SKM-1 treated with dmso at 0.1 percent for 144 hours (cell line): Measurements from ENCODE around the gene JUN.
A peak's percentile ranks its signal among the peaks of the same experiment; 100 is the strongest.

ENCODE experiments used
- DNase-seq: peaks from one replicate; lab custom pipeline; 2025; ENCODE audit not compliant: unreplicated experiment; lab: John Stamatoyannopoulos, UW

JUN gene

DNA sequence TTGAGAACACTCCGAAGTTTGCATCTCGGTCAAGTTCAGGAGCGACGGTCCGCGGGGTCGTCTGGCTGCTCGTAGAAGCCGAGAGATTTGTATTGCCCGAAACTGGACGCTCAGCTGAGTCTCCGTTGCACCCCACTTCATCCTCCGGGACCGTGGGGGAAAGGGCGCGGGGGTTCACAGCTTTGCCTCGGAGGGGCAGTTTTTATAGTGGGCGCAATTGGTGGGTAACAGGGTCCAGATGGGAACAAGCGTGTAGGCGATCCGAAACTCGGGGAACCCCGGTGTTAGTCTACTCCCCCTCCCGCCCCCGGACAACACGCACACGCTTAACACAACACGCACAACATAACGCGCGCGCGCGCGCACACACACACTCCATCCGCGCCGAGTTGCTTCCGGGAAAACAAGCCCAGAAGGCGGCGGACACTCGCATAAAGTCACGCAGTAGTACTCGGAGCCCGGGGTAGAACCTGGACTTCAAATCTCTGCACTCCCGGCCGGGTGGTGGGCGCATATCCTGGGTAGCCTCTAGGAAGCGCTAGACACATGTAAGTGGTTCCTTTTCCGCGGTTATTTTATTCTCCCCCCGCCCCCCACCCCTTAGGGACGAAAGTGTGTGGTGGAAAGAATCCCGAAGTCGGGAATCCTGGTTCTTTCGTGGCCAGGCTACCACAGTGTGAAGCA lies 1.1 kb upstream of the JUN start:
- DNase-seq, result peak; percentile 67

DNA sequence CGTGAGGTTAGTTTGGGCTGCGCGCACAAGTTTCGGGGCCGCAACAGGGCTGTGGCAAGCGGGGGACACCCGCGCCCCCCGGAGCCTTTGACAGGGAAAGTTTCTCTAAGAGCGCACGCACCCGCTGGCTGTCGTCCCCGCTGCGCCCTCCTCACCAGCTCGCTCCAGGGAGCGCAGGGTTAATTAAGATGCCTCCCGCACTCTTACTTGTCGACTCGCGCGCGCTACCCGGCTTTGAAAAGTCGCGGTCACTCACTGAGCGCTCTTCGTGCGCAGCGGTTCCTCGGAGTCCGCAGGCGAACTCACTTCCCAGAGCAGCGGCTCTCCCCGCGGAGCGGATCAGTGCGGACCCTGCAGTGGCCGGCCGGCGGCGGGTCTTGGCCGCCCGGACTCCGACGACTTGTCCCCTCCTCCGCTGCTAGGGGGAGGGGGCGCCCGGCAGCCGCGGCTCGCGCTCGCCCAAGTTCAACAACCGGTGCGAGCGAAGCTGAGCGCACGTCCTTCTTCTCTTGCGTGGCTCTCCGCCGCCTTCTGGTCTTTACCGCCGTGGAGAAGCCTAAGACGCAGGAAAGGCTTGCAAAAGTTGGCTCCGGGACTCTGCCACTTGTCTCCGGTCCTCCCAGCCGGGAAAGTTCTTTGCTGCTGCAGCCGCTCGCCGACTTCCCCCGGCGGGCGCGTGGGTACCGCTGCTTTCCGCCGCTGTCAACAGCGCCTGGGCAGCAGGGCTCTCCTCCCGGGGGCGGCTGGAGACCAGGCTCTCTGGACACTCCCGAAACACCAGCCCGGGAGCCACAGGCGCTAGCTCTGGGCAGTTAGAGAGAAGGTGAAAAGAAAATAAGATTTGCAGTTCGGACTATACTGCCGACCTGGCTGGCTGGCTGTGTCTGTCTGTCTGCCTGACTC lies 506 bp downstream of the JUN start:
- DNase-seq, result peak; percentile 42

DNA sequence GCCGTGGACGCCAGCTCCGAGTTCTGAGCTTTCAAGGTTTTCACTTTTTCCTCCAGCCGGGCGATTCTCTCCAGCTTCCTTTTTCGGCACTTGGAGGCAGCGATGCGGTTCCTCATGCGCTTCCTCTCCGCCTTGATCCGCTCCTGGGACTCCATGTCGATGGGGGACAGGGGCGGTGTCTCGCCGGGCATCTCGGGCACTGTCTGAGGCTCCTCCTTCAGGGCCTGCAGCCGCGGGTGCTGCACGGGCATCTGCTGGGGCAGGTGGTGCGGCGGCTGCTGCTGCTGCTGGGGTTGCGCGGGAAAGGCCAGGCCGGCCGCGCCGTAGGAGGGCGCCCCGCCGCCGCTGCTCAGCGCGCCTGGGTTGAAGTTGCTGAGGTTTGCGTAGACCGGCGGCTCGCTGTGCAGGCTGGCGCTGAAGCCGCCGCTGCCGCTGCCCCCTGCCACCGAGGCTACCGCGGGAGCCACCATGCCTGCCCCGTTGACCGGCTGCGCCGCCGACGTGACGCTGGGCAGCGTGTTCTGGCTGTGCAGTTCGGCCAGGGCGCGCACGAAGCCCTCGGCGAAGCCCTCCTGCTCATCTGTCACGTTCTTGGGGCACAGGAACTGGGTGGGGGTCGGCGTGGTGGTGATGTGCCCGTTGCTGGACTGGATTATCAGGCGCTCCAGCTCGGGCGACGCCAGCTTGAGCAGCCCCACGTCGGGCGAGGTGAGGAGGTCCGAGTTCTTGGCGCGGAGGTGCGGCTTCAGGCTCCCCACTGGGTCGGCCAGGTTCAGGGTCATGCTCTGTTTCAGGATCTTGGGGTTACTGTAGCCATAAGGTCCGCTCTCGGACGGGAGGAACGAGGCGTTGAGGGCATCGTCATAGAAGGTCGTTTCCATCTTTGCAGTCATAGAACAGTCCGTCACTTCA lies 1.4 kb downstream of the JUN start:
- peak; percentile 56 for DNase-seq

DNA sequence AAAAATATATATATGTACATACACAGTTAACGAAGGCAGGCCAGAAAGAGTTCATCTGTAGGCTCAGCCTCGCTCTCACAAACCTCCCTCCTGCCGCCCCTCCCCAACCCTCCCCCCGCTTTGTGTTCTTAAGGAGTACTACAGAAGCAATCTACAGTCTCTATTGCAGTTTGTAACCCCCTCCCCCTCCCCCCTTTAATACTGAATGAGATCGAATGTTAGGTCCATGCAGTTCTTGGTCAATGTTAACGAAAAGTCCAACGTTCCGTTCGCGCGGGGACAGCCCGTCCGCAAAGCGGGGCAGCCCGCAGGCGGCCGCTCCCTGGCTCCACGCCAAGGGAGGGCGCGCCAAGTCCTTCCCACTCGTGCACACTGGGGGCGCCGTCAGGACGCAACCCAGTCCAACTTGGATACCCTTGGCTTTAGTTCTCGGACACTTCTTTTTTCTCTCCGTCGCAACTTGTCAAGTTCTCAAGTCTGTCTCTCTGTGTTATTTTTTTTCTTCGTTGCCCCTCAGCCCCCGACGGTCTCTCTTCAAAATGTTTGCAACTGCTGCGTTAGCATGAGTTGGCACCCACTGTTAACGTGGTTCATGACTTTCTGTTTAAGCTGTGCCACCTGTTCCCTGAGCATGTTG lies 2.2 kb downstream of the JUN start:
- DNase-seq, result peak; percentile 39

DNA sequence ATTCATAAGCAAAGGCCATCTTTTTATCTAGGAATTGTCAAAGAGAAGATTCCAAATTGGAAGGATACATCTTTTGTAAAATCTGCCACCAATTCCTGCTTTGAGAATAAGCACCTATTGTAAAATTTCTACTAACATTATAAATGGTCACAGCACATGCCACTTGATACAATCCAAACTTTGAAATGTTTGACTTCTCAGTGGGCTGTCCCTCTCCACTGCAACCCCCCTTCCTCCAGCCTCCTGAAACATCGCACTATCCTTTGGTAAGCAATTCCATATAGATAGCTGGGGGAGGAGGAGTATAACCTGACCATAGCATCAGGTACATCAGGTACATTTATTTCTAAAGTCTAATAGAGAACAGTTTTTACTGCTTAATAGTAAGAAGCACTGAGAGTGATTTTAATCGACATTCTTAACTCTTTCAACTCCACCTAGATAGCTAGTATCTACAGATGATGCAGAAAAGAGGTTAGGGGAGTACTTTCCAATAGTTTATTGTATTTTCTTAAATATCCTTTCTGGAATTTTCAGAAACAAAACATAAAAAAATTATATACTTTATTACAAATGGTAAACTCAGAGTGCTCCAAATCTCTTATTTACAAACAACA lies 2.9 kb downstream of the JUN start:
- DNase-seq, result no peak

DNA sequence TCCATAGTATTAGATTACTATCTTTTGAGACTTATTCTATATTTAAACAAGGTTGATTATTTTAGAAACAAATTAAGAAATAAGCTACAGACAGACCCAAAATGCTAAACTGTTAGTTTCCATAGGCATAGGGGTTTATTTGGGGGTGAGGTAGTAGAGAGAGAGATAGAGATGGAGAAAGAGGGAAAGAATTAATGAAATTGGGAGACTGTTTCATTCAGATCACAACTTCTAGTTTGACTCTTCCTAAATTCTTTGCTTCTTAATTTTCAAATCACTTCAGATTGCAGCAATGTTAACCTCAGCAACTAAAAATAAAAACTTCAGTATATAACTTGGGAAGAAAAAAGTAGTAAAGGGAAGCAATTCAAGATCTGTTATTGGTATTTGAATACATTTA lies 3.4 kb downstream of the JUN start:
- DNase-seq, result no peak

DNA sequence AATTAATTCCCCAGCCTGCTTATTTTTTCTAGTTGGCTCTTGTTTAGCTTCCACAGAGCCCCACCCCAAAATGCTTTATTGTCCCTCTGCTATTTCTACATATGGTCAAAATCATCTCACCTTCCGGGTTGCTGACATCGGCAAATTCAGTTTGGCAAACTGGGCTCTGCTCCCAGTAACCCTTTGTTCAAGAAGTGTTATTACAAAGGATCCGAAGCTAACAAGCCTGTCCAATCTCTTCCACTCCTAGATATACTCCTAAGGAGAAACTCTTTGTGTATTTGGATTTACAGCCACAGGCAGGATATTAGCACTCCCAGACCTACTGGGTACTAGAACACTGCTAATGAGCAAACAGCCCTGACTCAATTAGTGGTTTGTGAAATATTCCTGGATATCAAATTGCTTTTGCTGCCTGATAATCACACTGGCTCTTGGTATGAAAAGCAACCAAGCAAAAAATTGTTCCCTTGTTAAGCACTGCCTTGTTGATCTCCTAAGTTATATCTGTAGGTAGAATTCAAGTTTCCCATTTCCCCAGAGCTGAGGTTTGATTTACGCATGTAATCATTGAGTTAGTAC lies 4.0 kb downstream of the JUN start:
- DNase-seq, result no peak

DNA sequence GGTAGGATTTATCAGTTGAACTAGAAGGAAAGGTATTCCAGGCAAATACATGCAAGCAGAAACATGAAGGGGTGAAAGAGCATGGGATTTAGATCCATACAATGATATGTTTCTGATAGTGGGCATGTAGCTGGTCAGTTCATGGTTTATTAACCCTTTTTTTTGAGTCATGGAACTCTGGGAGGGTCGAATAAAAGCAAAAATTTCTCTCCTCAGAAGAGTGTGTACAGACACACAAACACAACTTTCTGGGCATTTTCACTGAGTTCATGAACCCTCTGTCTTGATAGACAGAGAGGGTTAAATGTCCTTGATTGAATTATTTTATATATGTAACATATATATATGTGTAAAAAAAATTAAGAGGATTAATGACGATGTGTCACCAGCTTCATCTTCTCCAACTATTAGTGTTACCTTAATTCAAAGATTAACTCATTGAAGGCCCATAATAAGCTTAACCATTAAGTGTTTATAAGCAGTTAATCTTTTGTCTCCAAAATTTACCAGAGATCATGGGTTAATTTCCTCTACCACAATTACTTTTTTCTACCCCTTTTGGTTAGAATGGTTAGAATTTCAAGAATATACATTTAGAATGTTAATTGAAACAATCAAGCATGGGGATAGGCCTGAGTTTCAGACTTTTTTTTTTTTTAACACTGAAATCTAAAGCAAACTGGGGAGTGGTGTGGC lies 4.6 kb downstream of the JUN start:
- DNase-seq, result no peak

DNA sequence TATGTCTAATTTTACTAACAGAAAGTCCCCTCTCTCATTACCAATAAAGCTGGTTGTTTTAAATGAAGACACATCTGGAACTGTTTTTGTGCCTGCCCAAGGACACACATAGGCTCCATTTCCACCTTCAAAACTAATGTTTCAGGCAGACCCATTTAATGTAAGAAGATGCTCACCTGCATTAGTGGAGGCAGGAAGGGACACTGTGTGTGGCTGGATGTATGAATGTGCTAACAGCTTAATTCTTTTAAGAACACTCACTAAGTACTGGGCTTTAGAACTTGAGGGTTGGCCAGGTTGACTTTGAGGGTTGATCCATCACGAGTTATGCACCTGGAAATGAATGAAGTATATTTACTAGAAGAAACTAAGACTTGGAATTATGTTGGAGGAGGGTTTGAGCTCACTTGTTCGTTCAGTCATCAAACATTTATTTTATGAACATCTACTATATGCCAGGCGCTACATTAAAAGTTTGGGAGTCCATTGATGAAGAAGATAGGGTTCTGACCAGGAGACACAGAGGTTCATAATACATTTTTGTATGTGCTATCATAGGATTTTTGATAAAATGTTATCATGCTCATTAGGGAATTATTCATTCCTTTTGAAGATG lies 5.4 kb downstream of the JUN start:
- DNase-seq, result no peak

DNA sequence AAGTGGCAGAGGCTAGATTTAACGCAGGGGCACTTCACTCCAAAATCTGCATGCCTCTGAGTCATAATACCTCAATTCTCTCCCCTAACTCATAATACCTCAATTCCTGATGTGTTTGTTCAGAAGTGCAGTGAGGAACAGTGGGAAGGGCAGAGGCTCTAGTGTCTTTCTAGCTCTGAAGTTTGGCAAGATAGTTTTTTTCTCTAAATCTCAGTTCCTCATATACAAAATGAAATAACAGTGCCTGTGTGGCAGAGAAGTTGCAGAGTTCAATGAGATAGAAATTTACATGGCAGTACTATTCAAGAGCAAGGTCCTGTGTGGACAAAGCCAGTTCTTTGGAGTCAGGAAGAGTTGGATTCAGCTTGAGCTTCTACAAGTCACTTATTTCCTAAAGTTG lies 9.8 kb downstream of the JUN start:
- no peak for DNase-seq

DNA sequence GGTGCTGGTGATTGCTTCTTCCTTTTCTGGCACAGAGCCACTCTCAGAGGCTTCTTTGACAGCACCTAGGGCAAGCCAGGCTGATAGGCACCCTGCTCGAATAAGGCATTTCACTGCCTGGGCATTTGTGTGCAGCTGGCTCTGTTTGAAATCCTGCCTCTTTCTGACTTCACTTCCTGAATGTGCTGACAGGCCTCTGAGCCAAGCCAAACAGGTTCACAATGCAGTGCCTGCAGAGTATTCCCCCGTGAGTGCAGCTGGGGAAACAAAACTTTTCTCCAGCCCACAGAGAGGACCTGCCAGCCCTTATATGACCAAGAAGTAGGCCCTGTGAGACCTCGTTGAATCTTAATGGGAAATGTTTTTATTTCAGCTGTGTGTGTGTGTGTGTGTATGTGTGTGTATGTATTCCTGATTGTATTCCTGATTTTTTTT lies 10.4 kb downstream of the JUN start:
- DNase-seq, result peak; percentile 30

DNA sequence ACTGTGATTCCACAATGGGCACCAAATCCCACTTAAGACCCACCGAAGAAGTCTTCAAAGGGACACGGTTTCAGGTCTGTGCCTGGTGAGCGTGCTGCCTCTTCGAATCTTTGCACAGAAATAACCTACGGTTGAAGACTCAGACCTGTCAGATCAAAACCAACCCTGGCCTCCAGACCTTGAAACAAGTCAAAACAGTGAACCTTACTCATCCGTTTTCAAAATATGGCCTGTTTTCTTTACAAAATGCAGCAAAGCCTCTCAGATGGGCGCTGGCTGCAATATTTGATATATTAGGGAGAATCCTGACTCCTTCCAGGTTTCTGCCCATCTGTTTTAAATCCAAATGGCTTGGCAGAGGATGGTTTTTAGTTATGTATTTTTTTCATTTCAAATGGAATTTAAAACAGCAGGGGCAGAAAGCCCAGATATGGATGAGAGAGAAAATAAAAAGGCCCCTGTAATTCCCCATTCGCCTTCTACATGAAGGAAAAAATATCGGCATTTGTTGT lies 14.0 kb downstream of the JUN start:
- DNase-seq, result no peak

DNA sequence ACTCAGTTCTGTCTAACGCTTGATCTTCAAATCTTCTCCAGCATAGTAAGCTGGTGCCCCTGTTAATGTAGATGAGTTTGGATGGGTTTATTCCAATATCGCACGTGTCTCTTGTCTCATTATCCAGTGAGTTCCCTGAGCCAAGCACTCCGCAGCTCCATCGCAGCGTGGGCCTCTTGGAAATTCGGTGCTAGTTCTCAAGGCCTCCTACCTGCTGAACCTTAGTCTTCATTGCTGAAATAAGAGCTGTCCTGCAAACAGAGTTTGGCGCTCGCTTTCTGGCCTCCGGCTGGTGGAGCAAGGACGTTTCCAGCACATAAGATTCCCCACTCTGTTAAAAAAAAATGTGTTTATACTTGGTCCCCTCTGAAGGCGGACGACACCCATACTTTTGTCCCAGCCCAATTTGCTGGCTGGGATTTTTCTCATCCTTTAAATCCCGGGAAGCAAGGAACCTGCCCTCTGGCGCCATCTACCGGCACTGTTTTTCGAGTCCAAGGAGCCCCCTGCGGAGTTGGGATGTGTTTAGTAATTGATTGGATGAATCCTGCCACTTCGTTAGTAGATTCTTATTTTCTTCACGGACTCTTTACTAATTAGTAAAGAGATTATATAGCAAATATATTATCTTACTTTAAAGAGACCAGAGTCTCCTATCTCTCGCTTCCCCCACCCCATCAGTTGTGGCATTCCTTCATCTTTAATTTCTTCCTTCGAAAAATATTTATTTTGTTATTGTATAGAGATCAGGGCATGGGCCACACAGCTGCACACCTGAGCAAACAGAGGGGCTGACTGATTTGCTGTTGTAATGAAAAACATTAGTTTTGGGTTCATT lies 14.7 kb downstream of the JUN start:
- DNase-seq, result no peak

DNA sequence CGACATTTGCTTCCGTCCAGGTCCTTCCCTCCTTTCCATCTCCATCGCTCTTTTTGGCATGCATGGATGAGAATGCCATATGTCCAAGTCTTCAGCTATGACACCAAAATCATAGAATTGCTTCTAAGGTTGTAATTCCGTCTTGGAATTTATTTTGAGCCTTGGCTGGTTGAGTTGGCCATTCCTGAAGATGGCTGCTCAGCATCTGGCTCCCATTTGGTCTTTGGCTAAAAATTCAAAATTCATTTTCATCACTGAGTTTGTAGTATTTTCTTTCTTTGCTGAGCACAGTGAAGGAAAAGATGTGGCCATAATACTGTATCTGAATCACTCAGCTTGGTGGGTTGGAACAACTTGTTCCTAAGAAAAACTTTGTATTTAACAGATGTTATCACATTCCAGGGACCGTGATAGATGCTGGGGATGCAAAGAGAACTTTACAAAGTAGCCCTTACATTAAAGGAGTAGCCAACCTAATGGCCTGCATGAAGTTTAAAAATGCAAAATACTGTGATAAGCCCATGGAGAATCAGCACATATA lies 15.6 kb downstream of the JUN start:
- no peak for DNase-seq

DNA sequence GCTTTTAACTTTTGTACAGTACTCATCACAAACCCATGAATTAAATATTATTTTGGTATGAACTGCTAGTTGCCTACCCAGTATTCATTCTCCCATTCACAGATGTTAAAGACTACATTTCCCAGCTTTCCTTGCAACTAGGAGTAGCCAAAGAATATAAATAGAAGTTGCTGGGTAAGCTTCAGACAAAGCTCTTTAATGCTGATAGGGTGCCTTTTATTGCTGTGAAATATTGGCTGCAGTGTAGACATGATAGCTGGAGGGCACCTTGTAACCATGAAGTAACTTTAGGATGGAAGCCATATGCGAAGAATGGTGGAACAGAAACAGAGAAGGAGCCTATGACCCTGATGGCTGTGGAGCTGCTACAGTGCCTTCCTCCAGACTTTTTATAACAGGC lies 16.7 kb downstream of the JUN start:
- no peak for DNase-seq

DNA sequence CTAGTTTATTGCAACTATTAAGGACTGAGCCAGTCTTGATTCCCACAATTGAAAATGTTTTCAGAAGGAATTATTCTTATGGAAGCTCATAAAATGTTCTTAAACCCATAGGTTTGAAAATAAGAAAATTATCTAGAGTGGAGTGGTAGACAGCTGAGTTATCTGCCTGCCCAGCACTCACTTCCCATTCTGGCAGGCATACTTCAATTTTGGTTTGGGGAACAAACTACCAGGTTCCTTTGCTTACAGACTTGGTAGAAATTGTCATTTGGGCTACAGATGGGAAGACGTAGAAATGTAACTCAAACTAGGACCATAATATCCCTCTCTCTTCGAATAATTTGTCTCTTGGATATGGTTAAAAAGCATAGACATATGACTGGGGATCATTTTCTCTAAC lies 18.4 kb downstream of the JUN start:
- no peak for DNase-seq

DNA sequence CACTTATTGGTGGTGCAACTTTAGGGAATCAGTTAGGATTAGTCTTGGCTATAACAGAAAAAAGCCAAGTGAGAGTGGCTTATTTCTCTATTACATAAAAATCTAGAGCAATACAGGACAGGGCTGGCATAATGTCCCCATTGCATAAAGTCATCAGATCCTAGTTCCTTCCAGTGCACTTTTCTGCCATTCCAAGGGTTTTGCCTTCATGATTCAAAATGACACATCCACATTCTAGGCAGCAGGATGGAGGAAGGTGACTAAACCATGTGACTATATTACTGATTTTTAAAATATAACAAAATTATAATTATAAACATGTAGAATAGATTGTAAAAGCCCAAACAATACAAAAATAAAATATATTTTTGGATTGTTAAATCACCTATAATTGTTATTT lies 18.8 kb downstream of the JUN start:
- no peak for DNase-seq
